Kidney (tissue), 14 donors: ENCODE data around the gene MTR. TPM values are rescaled to one million over a fixed set of nuclear protein-coding genes. Genes with fewer than 3 reads are reported as not detected.

Experiments
- DNase-seq, 5 donors: peaks; one replicate each; pipeline ENCODE4 v3.0.0-alpha.2; 2013 to 2020
- FAIRE-seq: peaks from 2 replicates; lab custom pipeline; 2012; peaks lifted over from hg19 to GRCh38; lab: Jason Lieb, UNC
- H3K27ac ChIP-seq, 2 donors: one replicate each; pipeline ENCODE4 v1.7.0; 2013; ENCODE audit warnings: low read depth in 2 of 2, low read length in 2 of 2, inconsistent platforms in 1 of 2
- H3K27me3 ChIP-seq: one replicate; pipeline ENCODE4 v1.7.1; 2013; ENCODE audit warnings: low read length, inconsistent platforms; ENCODE audit not compliant: control insufficient read depth, insufficient read depth
- H3K36me3 ChIP-seq, 3 donors: one replicate each; pipeline versions ENCODE4 v1.7.0 to v1.7.1; 2013; ENCODE audit warnings: low read length in 3 of 3, control low read depth in 1 of 3, inconsistent platforms in 1 of 3; ENCODE audit not compliant: insufficient read depth in 3 of 3, control insufficient read depth in 2 of 3
- H3K4me1 ChIP-seq, 3 donors: one replicate each; pipeline versions ENCODE4 v1.7.0 to v1.7.1; 2013; ENCODE audit warnings: low read length in 3 of 3, inconsistent platforms in 1 of 3, low read depth in 1 of 3; ENCODE audit not compliant: control insufficient read depth in 2 of 3, insufficient read depth in 2 of 3
- H3K4me3 ChIP-seq, 3 donors: one replicate each; pipeline versions ENCODE4 v1.7.0 to v1.8.1; 2013; ENCODE audit warnings: low read length in 3 of 3, control low read depth in 1 of 3, inconsistent platforms in 1 of 3
- H3K9ac ChIP-seq, 3 donors: one replicate each; pipeline versions ENCODE4 v1.7.0 to v1.7.1; 2013; ENCODE audit warnings: low read length in 3 of 3, control low read depth in 1 of 3, inconsistent platforms in 1 of 3
- H3K9me3 ChIP-seq, 3 donors: one replicate each; pipeline versions ENCODE4 v1.7.0 to v1.7.1; 2013; ENCODE audit warnings: low read length in 3 of 3, control low read depth in 1 of 3, inconsistent platforms in 1 of 3; ENCODE audit not compliant: control insufficient read depth in 2 of 3, insufficient read depth in 1 of 3
- intact Hi-C: fragments of 100-400 bp; cut with DNase I; formaldehyde crosslinking; loops from one replicate; pipeline ENCODE4 v1.11.1; 2022
- polyA plus RNA-seq: library from polyadenylated mRNA; stranded (reverse); fragments of 350-450 nt; fragmentation: Illumina TruSeq; extraction: RNeasy Lipid Tissue Mini Kit (QIAGEN cat#74804); gene quantifications from one replicate; pipeline ENCODE4 v1.2.3, GENCODE V29; 2014; ENCODE audit warnings: low read depth, low replicate concordance; ENCODE audit not compliant: insufficient read depth
- total RNA-seq: library from RNA; stranded (reverse); fragmentation: NEBNext Ultra II Directional; extraction: Animal tissue kit (Norgen Biotek cat#: 25700); gene quantifications from one replicate; pipeline ENCODE4 v1.2.1, GENCODE V29; 2021
- TF ChIP-seq, protein P1 (sequence below): IDR thresholded peaks from 3 replicates; pipeline ENCODE4 v1.5.1; 2012; ENCODE audit warnings: mild to moderate bottlenecking, moderate library complexity, borderline replicate concordance; ENCODE audit not compliant: insufficient read depth; ENCODE audit errors: extremely low read depth
- donor health status: control.
- donor health status: control.
- donor health status: control.
- donor health status: control.
- donor health status: control.
- donor health status: DM: yes; HTN: yes; CAD: no.
- donor health status: Normal renal cell carcinoma (clear cell type).

Gene MTR
- total and polyA plus RNA-seq, 2 donors from 2014 or later: 7.6 to 61.0 TPM

DNA sequence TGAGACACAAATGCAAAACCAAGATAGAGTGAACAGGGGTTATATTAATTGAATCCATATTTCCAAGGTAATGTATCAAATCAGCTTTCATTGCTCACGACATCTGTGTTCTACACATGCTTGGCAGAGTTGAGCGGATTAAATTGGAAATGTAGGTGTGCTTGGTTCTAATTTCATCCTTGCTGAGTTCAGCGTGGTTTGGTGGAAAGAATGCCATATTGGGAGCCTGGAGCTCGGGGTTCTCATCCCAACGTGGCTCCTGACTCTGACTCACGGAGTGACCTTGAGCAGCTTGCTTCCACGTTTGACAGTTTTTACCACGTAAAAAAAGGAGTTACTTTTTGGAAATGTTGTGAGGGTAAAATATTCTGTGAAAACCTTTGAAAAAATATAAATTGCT, 92.0 kb downstream of the MTR start:
- intact Hi-C loops: no loop called here
- TF ChIP-seq, protein P1, sequence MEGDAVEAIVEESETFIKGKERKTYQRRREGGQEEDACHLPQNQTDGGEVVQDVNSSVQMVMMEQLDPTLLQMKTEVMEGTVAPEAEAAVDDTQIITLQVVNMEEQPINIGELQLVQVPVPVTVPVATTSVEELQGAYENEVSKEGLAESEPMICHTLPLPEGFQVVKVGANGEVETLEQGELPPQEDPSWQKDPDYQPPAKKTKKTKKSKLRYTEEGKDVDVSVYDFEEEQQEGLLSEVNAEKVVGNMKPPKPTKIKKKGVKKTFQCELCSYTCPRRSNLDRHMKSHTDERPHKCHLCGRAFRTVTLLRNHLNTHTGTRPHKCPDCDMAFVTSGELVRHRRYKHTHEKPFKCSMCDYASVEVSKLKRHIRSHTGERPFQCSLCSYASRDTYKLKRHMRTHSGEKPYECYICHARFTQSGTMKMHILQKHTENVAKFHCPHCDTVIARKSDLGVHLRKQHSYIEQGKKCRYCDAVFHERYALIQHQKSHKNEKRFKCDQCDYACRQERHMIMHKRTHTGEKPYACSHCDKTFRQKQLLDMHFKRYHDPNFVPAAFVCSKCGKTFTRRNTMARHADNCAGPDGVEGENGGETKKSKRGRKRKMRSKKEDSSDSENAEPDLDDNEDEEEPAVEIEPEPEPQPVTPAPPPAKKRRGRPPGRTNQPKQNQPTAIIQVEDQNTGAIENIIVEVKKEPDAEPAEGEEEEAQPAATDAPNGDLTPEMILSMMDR: no peak
- Histone ChIP-seq H3K36me3 (peaks cover 0 to 75% (median 56%) of the 10 kb centered on the region in 3 donors), H3K9ac (no peak overlapping the region), H3K27me3 (no peaks in the 10 kb centered on the region), H3K4me1 (no peaks in the 10 kb centered on the region), H3K27ac (no peak overlapping the region), H3K9me3 (no peaks in the 10 kb centered on the region), H3K4me3 (no peak overlapping the region)
- no peak for DNase-seq
- FAIRE-seq: no peak

DNA sequence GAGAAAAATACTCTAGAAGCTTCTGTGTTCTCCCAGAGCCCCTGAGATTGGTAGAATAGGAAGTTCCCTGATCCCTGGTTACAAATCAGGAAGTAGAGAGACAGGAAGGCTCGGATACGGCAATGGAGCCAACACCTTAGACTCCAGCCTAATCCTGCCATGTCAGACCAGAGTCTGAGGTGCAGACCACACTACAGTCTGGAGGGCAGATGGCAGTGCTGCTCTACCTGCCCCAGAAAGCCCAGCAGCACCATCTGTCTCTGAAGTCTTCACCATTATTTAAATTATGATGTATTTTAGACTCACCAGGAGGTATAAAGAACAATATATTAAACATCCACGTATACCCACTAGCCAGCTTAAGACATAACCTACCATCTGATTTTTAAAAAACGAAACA, 93.0 kb downstream of the MTR start:
- Histone ChIP-seq H3K27me3 (no peaks in the 10 kb centered on the region), H3K4me1 (no peaks in the 10 kb centered on the region), H3K9me3 (no peaks in the 10 kb centered on the region), H3K4me3 (no peak overlapping the region), H3K36me3 (peaks cover 0 to 85% (median 60%) of the 10 kb centered on the region in 3 donors), H3K9ac (no peak overlapping the region), H3K27ac (no peak overlapping the region)
- intact Hi-C loops: no loop called here
- FAIRE-seq (no peak), DNase-seq (no peak)
- TF ChIP-seq, protein P1: no peak

DNA sequence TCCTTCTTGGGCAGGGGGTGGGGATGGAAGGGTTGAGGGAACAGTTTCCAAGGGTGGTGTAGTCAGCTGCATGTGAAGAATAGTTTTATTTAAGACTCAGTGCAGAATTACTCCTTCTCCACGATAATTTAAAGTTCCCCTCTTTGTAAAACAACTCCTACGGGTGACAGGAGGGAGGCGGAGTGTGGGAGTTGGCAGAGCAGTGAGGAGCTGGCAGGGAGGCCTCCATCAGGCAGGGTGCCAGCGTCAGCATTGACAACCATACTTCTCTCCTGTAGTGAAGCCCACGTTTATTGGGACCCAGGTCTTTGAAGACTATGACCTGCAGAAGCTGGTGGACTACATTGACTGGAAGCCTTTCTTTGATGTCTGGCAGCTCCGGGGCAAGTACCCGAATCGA, 93.8 kb downstream of the MTR start:
- Histone ChIP-seq H3K27ac (no peak overlapping the region), H3K27me3 (no peaks in the 10 kb centered on the region), H3K9me3 (no peaks in the 10 kb centered on the region), H3K36me3 (peaks cover 0 to 83% (median 60%) of the 10 kb centered on the region in 3 donors), H3K4me3 (no peak overlapping the region), H3K4me1 (no peaks in the 10 kb centered on the region), H3K9ac (no peak overlapping the region)
- FAIRE-seq (no peak), DNase-seq (peak in 1 of 5 donors; percentile 8)
- TF ChIP-seq, protein P1: no peak
- intact Hi-C loops: no loop called here
